ENCODE results near the gene STAT4.

Gene STAT4

GRCh38 chr2:191174442-191174841 is 23.6 kb upstream of the STAT4 start:
- DNase-seq, result no peak

- no peak for DNase-seq
These were observed 22.4 kb upstream of the STAT4 start for GRCh38 chr2:191173206-191173605.

- no peak for DNase-seq
These were observed 21.0 kb upstream of the STAT4 start for GRCh38 chr2:191171708-191172355.

- no peak for DNase-seq
These were observed 20.5 kb upstream of the STAT4 start for GRCh38 chr2:191171286-191171685.

- DNase-seq, result no peak
These were observed 20.0 kb upstream of the STAT4 start for GRCh38 chr2:191170773-191171172.

GRCh38 chr2:191170301-191170636 is 19.5 kb upstream of the STAT4 start:
- DNase-seq, result no peak

- no peak for DNase-seq
These were observed 18.9 kb upstream of the STAT4 start for GRCh38 chr2:191169456-191170300.

- no peak for DNase-seq
These were observed 17.0 kb upstream of the STAT4 start for GRCh38 chr2:191167766-191168165.

- no peak for DNase-seq
These were observed 16.1 kb upstream of the STAT4 start for GRCh38 chr2:191166756-191167445.

GRCh38 chr2:191166111-191166755 is 15.4 kb upstream of the STAT4 start:
- no peak for DNase-seq

GRCh38 chr2:191165176-191165643 is 14.4 kb upstream of the STAT4 start:
- no peak for DNase-seq

GRCh38 chr2:191158747-191159146 is 8.0 kb upstream of the STAT4 start:
- DNase-seq, result no peak

GRCh38 chr2:191158193-191158592 is 7.4 kb upstream of the STAT4 start:
- no peak for DNase-seq

GRCh38 chr2:191155608-191156071 is 4.8 kb upstream of the STAT4 start:
- no peak for DNase-seq

GRCh38 chr2:191153716-191154115 is 2.9 kb upstream of the STAT4 start:
- no peak for DNase-seq

- DNase-seq, result no peak
These were observed 1.9 kb upstream of the STAT4 start for GRCh38 chr2:191152482-191153240.

GRCh38 chr2:191151331-191151730 is 537 bp upstream of the STAT4 start:
- no peak for DNase-seq

- DNase-seq, result no peak
These were observed 579 bp downstream of the STAT4 start for GRCh38 chr2:191150230-191150599.

- DNase-seq, result no peak
These were observed 1.4 kb downstream of the STAT4 start for GRCh38 chr2:191149391-191149790.

GRCh38 chr2:191148791-191149190 is 2.0 kb downstream of the STAT4 start:
- DNase-seq, result no peak

- no peak for DNase-seq
These were observed 2.5 kb downstream of the STAT4 start for GRCh38 chr2:191148281-191148680.

- no peak for DNase-seq
These were observed 4.9 kb downstream of the STAT4 start for GRCh38 chr2:191145769-191146471.

Data from activated gamma-delta T cell (primary cell).